Activated effector memory CD4-positive, alpha-beta T cell treated with anti-CD3 and anti-CD28 coated beads, Interleukin-2, amount 50 U/mL, for 16 hours (primary cell): ENCODE measurements around the gene CBFB.

Experiments
- DNase-seq: peaks from one replicate; pipeline ENCODE4 v3.0.0-alpha.2; 2020

CBFB gene

DNA sequence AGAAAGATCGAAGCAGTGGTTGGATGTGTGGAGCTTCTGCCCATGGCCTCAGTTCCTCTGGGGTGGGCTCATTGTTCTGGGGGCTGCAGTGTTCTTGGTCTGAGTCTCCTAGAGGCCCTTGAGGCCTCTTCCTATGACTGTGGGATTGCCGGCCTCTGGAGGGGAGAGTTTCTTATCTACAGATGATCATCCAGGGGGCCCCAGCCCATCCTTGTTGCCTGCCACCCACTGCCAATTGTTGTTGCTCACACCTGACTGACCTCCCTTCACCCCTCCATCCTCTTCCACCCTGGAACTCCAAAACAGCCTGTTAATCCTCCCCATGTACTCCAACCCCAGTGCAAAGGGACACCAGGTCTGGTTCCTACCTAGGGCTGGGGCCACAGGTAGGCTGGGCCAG, 116.0 kb downstream of the CBFB start:
- no peak for DNase-seq

DNA sequence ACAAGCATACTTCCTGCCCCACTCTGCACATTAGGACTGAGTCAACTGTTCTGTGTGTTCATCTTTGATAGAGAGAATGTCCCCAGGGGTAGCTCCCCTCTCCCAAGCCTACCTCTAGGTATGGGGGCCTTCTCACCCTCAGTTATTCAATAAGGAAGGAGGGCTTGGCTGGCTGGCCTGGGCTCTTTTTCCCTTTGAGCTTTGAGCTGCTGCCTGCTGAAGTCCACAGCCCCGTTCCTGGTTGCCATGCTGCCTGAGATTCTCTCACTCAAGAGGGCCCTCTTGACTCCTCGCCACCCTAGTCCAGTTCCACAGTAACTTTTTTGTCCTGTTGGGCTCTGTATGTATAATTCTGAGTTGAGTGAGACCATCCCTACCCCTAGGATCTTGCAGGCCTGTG, 116.8 kb downstream of the CBFB start:
- no peak for DNase-seq

DNA sequence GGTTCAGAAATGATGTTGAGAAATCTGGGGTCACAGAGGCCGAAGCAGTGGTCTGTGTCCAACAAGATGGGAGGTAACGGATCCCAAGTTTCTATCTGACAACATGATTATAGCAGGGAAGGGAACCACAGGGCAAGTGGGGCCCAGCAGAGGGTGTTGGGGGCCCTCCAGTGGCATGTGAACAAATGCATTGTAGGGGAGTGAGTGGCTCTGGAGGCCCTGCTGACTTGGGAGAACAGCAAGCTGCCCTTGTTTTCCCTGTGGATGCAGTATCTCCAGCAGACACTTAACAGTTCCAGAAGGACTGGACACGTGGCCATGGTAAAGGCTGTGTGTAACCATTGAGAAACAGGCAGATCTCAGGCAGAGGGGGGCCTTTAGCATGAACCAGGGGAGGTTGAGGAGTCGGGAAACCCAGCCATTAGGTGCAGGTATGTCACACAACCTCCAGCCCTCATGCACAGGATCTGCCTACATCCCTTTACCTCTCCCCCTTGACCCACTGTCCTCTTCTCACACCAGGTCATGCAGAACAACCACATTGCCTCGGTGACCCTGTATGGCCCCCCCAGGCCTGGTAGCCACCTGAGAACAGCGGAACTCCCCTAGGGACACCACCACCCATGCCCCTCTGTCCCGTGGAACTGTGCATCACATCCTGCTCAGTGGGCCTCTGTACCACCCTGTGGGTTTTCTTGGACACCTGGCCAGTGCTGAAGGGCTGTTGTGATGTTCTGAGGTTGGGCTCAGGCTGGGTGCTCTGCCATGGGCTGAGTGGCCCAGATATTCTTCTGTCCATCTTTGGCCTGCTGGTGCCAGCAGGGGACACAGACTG, 117.8 kb downstream of the CBFB start:
- no peak for DNase-seq

DNA sequence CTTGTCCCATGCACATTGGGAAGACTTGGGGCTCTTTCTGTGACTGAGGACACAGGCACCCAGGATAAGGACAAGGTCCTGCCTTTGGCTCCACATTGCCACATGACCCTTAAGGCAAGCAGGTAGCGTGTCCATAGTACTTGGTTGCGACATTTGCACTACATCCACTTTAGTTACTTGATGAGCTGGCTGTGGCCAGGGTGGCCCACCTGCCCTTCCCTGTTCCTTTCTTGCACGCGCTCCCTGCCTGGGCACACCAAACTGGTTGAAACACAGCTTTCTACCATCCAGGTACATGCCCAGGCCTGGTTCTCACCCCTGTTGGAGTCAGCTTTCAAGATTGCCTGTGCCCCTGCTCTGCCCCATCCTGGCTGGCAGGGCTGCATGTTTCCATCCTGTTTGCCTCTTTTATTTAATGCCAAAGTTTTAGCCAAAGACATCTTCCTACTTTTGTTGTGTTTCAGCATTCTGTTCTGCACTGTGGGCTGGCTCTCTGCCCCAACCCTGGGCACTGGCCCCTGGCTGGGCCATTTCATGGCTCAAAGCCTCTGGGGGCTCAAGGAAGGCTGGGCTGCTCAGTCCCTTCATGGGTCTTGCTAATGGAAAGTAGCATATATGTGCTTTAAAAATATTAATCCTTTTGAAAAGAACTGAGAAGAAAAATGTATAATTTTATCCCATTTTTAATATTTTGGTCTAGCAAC, 118.6 kb downstream of the CBFB start:
- no peak for DNase-seq

DNA sequence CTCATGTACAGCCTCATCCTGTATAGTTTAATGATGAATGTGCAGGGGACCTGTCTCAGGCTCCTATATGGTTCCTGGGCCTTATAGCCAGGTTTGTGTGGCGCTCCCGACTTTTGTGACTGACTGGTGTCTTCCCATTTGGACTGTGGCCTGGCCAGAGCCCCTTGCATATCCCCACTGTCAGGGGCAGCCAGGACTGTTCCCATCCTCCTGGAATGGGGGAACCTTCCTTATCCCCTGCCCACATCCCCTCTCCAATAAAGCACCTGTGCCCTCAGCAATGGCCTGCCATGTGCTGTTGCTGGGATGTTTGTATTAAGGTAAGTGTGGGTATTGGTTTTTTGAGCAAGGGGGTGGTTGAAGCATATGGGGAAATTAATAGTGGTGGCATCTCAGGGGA, 119.3 kb downstream of the CBFB start:
- no peak for DNase-seq

DNA sequence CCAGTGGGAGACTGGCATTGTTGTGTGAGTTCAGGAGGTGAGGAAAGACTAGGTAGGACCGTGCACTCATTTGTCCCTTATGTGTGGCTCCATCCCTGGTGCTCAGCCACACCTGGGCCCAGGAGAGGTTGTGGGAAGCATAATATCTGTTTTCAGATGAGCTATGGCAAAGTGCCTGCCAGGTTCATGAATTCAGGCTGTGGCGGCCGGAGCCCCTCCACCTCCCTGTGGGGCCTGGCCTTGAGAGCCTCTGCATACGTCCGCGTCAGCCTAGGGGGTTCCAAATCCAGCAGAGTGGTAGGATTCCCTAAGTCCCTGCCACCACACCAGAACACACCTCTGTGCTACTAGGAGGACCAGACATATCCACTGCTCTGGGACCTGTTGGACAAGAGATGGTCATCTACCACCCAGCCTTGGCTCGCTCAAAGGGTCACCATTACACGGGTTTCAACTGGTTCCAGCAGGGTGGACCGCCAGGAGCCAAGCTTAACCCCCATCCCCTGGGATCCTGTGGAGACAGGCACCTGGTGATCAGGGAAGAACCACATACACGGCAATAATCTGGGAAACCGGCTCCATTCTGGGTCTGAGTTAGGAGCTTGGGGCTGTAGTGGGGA, 119.8 kb downstream of the CBFB start:
- no peak for DNase-seq

DNA sequence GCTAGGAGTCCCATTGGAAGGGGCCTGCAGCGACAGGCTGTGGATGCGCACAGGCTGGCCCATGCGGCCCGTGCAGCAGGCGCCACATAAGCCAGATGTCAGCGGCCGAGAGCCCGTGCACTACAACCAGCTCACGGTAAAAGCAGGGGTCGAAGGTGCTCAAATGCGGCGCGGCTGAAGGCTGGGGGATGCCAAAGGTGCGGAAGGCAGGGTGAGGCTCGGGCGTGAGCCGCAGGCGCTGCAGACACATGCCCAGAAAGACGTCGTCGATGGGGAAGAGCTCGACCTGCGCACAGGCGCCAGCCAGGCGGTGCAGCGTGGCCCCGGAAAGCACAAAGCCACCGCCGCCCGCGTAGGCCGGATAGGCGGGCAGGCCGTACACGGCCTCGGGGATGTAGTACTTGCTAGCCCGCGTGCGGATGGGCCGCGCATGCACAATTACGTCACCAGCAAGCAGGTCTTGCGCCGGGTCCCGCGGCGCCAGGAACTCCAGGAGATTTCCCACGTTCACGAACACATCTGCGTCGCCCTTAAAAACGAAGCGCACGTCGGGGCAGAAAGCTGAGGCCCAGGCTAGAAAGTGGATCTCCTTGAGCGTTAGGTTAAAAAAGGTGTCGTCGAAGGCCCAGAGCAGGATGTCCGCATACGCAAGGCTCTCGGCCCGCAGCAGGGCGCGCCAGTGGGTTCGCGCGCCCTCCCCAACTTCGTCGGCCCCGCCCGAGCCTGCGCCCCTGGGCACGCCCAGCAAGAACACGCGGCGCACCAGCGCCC, 120.5 kb downstream of the CBFB start:
- DNase-seq, result no peak

DNA sequence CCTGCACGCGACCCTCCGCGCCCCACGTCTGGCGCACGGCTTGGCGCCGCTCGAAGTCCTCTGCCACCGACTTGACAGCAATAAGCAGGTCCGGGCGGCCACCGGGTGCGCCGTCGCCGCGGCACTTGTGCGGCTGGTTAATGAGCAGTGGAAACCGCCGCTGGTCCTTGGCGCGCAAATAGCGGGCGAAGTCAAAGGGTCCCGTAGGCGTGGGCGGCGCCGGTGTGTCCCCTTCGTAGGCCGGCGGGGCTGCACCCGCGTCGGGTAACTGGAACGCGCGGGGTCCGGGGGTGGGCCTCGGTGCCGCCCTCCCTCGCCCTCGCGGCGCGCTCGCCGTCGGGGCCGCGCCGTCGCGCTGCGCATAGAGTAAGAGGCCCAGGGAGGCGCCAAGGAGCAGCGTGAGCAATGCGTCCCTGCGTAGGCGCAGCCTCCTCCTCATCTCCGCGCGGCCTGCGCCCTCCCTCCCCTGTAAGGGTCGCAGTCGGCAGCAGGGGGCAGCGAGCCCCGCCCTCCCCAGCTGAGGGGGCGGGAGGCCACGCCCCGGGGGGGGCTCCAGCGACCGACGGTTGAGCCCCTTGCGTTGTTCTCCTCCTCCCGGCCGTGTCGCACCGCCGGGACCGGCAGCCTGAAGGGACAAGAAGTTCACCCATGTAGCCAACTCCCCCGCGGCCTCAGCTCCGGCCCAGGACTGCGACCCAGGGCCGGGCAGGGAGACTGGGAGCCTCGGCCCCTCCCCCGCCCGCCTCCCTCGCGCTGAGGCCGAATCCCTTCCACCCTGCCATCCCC, 121.3 kb downstream of the CBFB start:
- peak; percentile 84 for DNase-seq
